GM19452 (cell line): Measurements from ENCODE around the gene FAIM.
"Not testable (repeated sequence)": the region's sequence is repeated elsewhere in the genome, so short reads cannot be mapped to it uniquely, and the experiment has no call there.

Experiments used
- ATAC-seq: cut with Tn5 transposase; IDR thresholded peaks from one replicate; pipeline ENCODE4 v1.9.1; 2021; ENCODE audit not compliant: unreplicated experiment

FAIM gene, protein sequence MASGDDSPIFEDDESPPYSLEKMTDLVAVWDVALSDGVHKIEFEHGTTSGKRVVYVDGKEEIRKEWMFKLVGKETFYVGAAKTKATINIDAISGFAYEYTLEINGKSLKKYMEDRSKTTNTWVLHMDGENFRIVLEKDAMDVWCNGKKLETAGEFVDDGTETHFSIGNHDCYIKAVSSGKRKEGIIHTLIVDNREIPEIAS

DNA sequence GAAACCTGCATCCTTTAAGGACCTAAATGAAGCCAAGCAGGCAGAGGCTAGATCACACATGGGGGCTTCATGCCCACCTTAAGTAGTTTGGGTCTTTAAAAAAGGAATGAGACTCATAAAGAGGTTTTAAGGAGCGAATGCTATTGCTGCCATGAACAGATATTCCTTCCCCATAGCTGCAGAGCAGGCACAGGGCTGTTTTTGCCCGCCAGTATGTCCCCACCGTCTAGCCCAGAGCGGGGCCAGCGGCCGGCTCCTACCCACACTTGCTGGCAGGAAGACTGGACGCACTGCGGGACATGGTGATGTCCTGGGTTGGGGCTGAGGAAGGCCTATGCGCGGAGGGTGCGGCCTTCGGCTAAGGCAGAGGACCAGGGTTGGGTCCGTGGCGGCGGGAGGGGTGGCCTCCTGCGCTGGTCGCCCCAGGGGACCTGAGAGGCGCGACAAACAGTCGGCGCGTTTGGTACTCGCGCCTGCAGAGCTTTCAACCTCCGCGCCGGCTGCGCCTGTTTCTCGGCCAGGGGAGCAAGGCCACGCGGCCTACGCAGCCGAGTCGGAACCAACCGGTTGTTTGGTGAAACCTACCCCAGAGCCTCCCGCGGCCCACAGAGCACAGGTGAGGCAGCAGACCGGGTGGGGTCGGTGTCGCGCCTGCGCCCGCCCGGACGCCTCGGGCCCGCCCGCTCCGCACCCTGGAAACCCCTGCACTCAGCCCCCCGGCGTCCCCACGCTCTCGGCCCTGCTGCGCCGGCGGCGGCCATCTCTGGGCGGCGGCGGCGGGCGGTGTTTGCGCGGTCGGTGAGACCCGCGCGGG lies at the start of gene FAIM:
Gene FAIM (plus strand): TSS at position 450 of the 814 bp plus-strand sequence. CDS start 10,956 bp downstream, outside the sequence.
- ATAC-seq = peak; percentile 82

DNA sequence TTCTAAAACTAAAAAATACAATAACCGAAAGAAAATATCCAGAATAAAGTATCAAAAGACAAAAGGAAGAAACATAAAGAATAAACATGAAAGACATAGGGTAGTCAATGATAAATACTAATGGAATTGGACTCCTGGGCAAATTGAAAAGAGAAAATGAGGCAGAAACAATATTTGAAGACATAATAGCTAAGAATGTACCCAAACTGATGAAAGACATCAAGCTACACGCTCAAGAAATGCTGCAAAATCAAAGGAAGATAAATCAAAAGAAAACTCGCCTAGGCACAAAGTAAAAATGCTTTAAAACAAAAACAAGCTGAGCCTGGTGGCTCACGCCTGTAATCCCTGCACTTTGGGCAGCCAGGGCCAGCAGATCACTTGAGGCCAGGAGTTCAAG lies 49.4 kb upstream of the FAIM start:
- no peak for ATAC-seq

DNA sequence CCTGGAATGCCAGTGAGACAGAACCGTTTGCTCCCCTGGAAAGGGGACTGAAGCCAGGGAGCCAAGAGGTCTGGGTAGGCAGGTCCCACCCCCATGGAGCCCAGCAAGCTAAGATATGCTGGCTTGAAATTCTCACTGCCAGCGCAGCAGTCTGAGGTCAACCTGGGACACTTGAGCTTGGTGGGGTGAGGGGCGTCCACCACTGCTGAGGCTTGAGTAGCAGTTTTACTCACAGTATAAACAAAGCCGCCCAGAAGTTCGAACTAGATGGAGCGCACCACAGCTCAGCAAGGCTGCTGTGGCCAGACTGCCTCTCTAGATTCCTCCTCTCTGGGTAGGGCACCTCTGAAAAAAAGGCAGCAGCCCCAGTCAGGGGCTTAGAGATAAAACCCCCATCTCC lies 48.1 kb upstream of the FAIM start:
- no peak for ATAC-seq

- not testable (repeated sequence) for ATAC-seq
Measured at GRCh38 chr3:138562902-138563301, 45.7 kb upstream of the FAIM start.

- not testable (repeated sequence) for ATAC-seq
Measured at GRCh38 chr3:138566293-138566692, 42.3 kb upstream of the FAIM start.

- no peak for ATAC-seq
Measured at GRCh38 chr3:138567403-138567802, 41.2 kb upstream of the FAIM start.

GRCh38 chr3:138569090-138569489 lies 39.5 kb upstream of the FAIM start:
- ATAC-seq = no peak

DNA sequence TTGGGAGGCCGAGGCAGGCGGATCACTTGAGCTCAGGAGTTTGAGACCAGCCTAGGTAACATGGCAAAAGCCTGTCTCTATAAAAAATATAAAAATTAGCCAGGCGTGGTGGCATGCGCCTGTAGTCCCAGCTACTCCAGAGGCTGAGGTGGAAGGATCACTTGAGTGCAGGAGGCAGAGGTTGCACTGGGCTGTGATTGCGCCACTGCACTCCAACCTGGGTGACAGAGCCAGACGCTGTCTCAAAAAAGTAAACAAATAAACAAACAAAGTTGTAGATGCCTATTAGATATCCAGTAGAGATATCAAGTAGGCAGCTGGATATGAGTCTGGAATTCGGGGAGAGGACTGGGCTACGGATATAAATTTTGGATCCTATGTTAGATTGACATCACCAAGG lies 38.9 kb upstream of the FAIM start:
- ATAC-seq = not testable (repeated sequence)

GRCh38 chr3:138573138-138573537 lies 35.4 kb upstream of the FAIM start:
- ATAC-seq = no peak

DNA sequence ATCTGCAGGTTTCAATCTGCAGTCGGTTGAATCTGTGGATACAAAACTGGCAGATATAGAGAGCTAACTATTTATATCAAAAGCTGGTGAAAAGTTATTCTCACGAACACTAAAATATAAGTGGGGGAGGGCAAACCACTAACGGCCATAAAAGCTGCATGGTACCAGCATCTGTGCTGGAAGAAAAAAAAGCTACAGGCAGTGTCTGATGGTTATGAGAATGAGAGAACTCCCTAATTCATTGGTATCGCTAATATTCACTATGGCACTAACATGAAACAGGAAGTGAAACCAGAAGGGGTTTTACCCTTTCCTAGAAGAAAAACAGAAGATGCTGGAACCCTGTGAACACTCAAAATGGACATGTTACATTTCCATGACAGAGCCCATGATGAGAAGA lies 30.4 kb upstream of the FAIM start:
- peak; percentile 91 for ATAC-seq

GRCh38 chr3:138578961-138579574 lies 29.5 kb upstream of the FAIM start:
- no peak for ATAC-seq

- ATAC-seq = no peak
Measured at GRCh38 chr3:138587374-138587773, 21.2 kb upstream of the FAIM start.

- ATAC-seq = no peak
Measured at GRCh38 chr3:138588445-138588844, 20.1 kb upstream of the FAIM start.

GRCh38 chr3:138591392-138591791 lies 17.2 kb upstream of the FAIM start:
- no peak for ATAC-seq

DNA sequence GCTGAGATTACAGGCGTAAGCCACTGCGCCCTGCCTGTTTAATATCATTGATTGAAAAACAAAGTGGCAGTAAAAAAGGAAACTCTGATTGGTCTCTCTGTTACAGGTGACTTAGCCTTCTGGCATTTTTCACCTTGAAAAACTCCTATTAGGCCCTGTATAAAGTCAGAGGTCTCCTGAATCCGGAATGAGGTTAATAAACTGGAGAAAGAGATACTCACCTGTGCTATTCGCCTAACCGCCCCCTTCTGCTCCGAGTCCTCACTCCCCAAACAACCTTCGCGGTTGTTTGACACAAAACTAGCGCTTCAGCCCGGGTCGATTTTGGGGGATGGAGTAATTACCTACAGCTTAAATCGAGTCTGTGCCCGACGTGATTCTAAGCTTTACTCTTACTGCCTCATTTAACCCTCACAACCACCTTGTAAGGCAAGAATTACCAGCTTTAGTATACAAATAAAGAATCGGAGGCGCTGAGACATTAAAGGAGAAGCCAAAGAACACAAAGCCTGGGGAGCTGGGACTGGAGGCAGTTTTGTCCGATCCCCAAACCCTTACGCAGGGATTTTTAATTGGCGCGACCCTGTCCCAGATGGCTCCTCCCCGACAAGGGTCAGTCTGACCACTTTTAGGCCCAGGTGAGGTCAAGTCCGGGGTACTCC lies 15.0 kb upstream of the FAIM start:
- no peak for ATAC-seq

- ATAC-seq = peak; percentile 86
Measured at GRCh38 chr3:138594150-138594934, 14.2 kb upstream of the FAIM start, which contains the start of gene CEP70. TSS of gene CEP70 (minus strand) at chr3:138594260. CDS start at chr3:138572927, 21,333 bp downstream.

GRCh38 chr3:138594935-138595610 lies 13.5 kb upstream of the FAIM start:
- peak; percentile 19 for ATAC-seq

DNA sequence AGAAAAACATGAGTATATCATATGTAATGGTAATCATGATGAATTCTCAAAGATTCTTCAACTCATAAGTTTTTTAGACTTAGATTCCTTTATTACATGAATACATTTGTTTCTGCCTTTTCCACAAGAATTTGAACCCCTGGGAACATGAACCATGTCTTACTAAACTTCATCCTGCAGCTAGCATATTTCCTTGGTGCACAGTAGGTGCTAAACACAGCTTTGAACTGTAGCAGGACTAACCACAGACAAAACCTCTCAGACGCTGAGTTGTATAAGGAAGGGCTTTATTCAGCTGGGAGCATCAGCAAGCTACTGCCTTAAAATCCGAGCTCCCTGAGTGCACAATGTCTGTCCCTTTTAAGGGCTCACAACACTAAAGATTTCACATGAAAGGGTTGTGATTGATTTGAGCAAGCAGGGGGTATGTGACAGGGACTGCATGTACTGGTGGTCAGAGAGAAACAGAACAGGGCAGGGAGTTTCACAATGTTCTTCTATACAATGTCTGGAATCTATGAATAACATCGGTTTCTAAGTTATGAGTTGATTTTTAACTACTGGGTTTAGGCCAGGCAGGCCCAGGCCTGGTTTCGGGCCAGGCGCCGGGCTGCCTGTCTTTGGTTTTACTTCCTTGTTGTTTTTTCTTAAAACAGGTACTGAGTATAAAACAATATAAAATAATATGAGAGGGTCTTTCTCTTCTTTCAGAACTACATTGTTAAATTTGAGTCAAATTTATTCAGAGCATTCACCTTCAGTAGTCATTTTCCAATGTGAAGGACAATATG lies 11.2 kb upstream of the FAIM start:
- not testable (repeated sequence) for ATAC-seq

DNA sequence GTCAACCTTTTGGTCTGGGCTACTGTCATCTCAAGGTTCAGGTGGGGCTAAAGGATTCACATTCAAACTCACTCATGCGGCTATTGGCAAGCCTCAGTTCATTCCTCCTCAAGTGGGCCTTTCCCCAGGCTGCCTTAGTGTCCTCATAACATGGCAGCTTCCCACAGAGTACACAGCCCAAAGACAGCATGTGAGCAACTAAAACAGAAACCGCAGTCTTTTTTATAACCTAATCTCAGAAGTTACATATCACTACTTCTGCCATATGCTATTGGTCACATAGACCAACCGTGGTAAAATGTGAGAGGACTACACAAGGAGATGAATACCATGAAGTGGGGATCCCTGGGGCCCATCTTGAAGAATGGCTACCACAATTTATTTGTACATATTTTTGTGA lies 10.0 kb upstream of the FAIM start:
- ATAC-seq = no peak
